RWPE2 (cell line): ENCODE measurements around the gene DIAPH2.
A peak's percentile ranks its signal among the peaks of the same experiment; 100 is the strongest.

Source experiments
- ATAC-seq: fragments of 200-7000 bp; cut with Tn5 transposase; 3 replicates; pipeline ENCODE4 v1.9.1; 2021; ENCODE audit warnings: low read depth
- DNase-seq: peaks from one replicate; pipeline ENCODE4 v3.0.0-alpha.2; 2020; ENCODE audit warnings: low spot score
- H3K27ac ChIP-seq: fragments of 450-650 bp; 2 replicates; pipeline ENCODE4 v1.5.1; 2017; ENCODE audit warnings: mild to moderate bottlenecking; ENCODE audit not compliant: poor library complexity, severe bottlenecking
- H3K27me3 ChIP-seq: fragments of 250-450 bp; sonication (Bioruptor Pico); 2 replicates; pipeline ENCODE4 v1.5.1; 2021; ENCODE audit warnings: mild to moderate bottlenecking, moderate library complexity; ENCODE audit not compliant: insufficient read depth, poor library complexity, severe bottlenecking
- H3K36me3 ChIP-seq: fragments of 250-450 bp; sonication (Bioruptor Pico); 2 replicates; pipeline ENCODE4 v1.5.1; 2020; ENCODE audit warnings: low read depth, mild to moderate bottlenecking, moderate library complexity
- H3K4me1 ChIP-seq: fragments of 250-450 bp; sonication (Bioruptor Pico); 2 replicates; pipeline ENCODE4 v1.5.1; 2021; ENCODE audit warnings: mild to moderate bottlenecking, moderate library complexity; ENCODE audit not compliant: insufficient read depth, poor library complexity, severe bottlenecking
- H3K4me3 ChIP-seq: fragments of 250-450 bp; sonication (Bioruptor Pico); 2 replicates; pipeline ENCODE4 v1.5.1; 2021; ENCODE audit warnings: mild to moderate bottlenecking, moderate library complexity; ENCODE audit not compliant: severe bottlenecking
- H3K9me3 ChIP-seq: fragments of 250-450 bp; sonication (Bioruptor Pico); 2 replicates; pipeline ENCODE4 v1.5.1; 2021; ENCODE audit warnings: mild to moderate bottlenecking, moderate library complexity; ENCODE audit not compliant: severe bottlenecking
- CTCF ChIP-seq: fragments of 450-650 bp; IDR thresholded peaks from one replicate; pipeline ENCODE4 v1.5.1; 2017; ENCODE audit warnings: mild to moderate bottlenecking, moderate library complexity; ENCODE audit not compliant: poor library complexity, severe bottlenecking

The DIAPH2 gene

GRCh38 chrX:97399400-97399799 lies 714.8 kb downstream of the DIAPH2 start:
- no peak for TF ChIP-seq CTCF
- no peak overlapping the region for H3K27ac ChIP-seq
- H3K27me3 ChIP-seq = no peaks in the 10 kb centered on the region
- H3K36me3 ChIP-seq = no peaks in the 10 kb centered on the region
- no peaks in the 10 kb centered on the region for H3K4me1 ChIP-seq
- no peak overlapping the region for H3K4me3 ChIP-seq
- DNase-seq = no peak
- ATAC-seq = peak; percentile 53; the same call in 1 of the 3 replicates
- H3K9me3 ChIP-seq = no peaks in the 10 kb centered on the region

- no peaks in the 10 kb centered on the region for H3K9me3 ChIP-seq
- no peaks in the 10 kb centered on the region for H3K36me3 ChIP-seq
- no peak for TF ChIP-seq CTCF
- no peaks in the 10 kb centered on the region for H3K4me1 ChIP-seq
- no peak overlapping the region for H3K27ac ChIP-seq
- ATAC-seq (no peak), DNase-seq (no peak)
- no peak overlapping the region for H3K4me3 ChIP-seq
- H3K27me3 ChIP-seq = no peaks in the 10 kb centered on the region
Measured at GRCh38 chrX:97400492-97400891, 715.9 kb downstream of the DIAPH2 start.

- DNase-seq = no peak
- H3K27ac ChIP-seq = no peak overlapping the region
Measured at GRCh38 chrX:97401154-97401553, 716.5 kb downstream of the DIAPH2 start.

GRCh38 chrX:97401586-97402136 lies 717.0 kb downstream of the DIAPH2 start:
- H3K27ac ChIP-seq = no peak overlapping the region
- no peak for TF ChIP-seq CTCF

More at GRCh38 chrX:97401154-97401553, 716.5 kb downstream of the DIAPH2 start:
- TF ChIP-seq CTCF = no peak
- H3K9me3 ChIP-seq = no peaks in the 10 kb centered on the region
- no peaks in the 10 kb centered on the region for H3K27me3 ChIP-seq
- no peaks in the 10 kb centered on the region for H3K36me3 ChIP-seq
- ATAC-seq = no peak
- H3K4me3 ChIP-seq = no peak overlapping the region
- H3K4me1 ChIP-seq = no peaks in the 10 kb centered on the region

GRCh38 chrX:97402333-97402732 lies 717.7 kb downstream of the DIAPH2 start:
- H3K27me3 ChIP-seq = no peaks in the 10 kb centered on the region
- DNase-seq (no peak), ATAC-seq (no peak)
- no peak overlapping the region for H3K27ac ChIP-seq
- no peaks in the 10 kb centered on the region for H3K4me1 ChIP-seq
- no peaks in the 10 kb centered on the region for H3K36me3 ChIP-seq
- no peak overlapping the region for H3K4me3 ChIP-seq
- no peaks in the 10 kb centered on the region for H3K9me3 ChIP-seq
- no peak for TF ChIP-seq CTCF

More at GRCh38 chrX:97401586-97402136, 717.0 kb downstream of the DIAPH2 start:
- Histone ChIP-seq H3K27me3 (no peaks in the 10 kb centered on the region), H3K4me3 (no peak overlapping the region), H3K36me3 (no peaks in the 10 kb centered on the region), H3K4me1 (no peaks in the 10 kb centered on the region), H3K9me3 (no peaks in the 10 kb centered on the region)
- no peak for DNase-seq
- ATAC-seq = no peak
